K562 (cell line): ENCODE measurements around the gene TMEM144.

Experiments used
- U2AF1 ChIP-seq: fragments of 200-400 bp; formaldehyde crosslinking; optimal IDR thresholded peaks from 2 replicates; pipeline ENCODE3; 2017; ENCODE audit warnings: mild to moderate bottlenecking, low read depth, low read length, moderate library complexity
- ZNF311 ChIP-seq: fragments of 250-450 bp; sonication (Bioruptor Pico); IDR thresholded peaks from 2 replicates; pipeline ENCODE4 v1.4.0; 2020; ENCODE audit warnings: mild to moderate bottlenecking, moderate library complexity
- TF ChIP-seq, protein P1 (sequence below): fragments of 450-650 bp; IDR thresholded peaks from 2 replicates; pipeline ENCODE4 v1.6.1; 2018; ENCODE audit not compliant: partially characterized antibody
- TF ChIP-seq, protein P2 (sequence below), 3 experiments: IDR thresholded peaks in 2 of 3; conservative IDR thresholded peaks in 1 of 3; 2 replicates each; pipeline ENCODE4 v1.5.1; 2011 to 2012; ENCODE audit warnings: low read length in 3 of 3, mild to moderate bottlenecking in 3 of 3, control low read depth in 2 of 3, improper control_type of control experiment in 1 of 3, inconsistent platforms in 1 of 3, low read depth in 1 of 3, mixed read lengths in 1 of 3, moderate library complexity in 1 of 3; ENCODE audit not compliant: insufficient read depth in 2 of 3

DNA sequence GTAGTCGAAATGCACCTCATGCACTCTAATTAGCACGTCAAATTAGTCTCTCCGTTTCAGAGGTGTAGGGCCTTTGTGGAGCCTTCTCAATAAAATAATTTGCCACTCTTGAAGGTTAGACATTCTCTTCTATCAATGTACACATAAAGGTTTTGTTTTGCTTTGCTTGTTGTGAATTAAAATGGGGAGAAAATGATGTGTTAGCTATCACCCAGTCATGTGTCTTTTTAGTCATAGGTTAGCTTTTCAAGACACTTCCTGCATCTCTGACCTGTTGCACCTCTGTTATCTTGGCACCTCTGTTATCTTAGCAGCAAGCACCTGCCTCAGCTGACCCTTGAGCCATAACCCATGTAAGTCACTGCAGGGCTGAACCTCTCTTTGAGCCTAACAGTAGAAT, 936 bp downstream of the TMEM144 start:
- TF ChIP-seq, protein P1, sequence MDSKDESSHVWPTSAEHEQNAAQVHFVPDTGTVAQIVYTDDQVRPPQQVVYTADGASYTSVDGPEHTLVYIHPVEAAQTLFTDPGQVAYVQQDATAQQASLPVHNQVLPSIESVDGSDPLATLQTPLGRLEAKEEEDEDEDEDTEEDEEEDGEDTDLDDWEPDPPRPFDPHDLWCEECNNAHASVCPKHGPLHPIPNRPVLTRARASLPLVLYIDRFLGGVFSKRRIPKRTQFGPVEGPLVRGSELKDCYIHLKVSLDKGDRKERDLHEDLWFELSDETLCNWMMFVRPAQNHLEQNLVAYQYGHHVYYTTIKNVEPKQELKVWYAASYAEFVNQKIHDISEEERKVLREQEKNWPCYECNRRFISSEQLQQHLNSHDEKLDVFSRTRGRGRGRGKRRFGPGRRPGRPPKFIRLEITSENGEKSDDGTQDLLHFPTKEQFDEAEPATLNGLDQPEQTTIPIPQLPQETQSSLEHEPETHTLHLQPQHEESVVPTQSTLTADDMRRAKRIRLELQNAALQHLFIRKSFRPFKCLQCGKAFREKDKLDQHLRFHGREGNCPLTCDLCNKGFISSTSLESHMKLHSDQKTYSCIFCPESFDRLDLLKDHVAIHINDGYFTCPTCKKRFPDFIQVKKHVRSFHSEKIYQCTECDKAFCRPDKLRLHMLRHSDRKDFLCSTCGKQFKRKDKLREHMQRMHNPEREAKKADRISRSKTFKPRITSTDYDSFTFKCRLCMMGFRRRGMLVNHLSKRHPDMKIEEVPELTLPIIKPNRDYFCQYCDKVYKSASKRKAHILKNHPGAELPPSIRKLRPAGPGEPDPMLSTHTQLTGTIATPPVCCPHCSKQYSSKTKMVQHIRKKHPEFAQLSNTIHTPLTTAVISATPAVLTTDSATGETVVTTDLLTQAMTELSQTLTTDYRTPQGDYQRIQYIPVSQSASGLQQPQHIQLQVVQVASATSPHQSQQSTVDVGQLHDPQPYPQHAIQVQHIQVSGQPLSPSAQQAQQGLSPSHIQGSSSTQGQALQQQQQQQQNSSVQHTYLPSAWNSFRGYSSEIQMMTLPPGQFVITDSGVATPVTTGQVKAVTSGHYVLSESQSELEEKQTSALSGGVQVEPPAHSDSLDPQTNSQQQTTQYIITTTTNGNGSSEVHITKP, result no peak
- TF ChIP-seq, protein P2, sequence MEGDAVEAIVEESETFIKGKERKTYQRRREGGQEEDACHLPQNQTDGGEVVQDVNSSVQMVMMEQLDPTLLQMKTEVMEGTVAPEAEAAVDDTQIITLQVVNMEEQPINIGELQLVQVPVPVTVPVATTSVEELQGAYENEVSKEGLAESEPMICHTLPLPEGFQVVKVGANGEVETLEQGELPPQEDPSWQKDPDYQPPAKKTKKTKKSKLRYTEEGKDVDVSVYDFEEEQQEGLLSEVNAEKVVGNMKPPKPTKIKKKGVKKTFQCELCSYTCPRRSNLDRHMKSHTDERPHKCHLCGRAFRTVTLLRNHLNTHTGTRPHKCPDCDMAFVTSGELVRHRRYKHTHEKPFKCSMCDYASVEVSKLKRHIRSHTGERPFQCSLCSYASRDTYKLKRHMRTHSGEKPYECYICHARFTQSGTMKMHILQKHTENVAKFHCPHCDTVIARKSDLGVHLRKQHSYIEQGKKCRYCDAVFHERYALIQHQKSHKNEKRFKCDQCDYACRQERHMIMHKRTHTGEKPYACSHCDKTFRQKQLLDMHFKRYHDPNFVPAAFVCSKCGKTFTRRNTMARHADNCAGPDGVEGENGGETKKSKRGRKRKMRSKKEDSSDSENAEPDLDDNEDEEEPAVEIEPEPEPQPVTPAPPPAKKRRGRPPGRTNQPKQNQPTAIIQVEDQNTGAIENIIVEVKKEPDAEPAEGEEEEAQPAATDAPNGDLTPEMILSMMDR (IDR thresholded peaks at IDR 0.05 in 2 of 3, conservative IDR thresholded peaks at IDR 0.05 in 1 of 3; ENCODE audit: insufficient read depth in 2 of 3, low read depth in 1 of 3, low read length in 3 of 3), result no peak
- TF ChIP-seq U2AF1 (no peak), ZNF311 (CRISPR knock-in tag) (no peak)
